PC-9 (cell line): ENCODE data around the gene HPCAL4.

Experiments
- CTCF ChIP-seq: fragments of 200-600 bp; sonication (generic); conservative IDR thresholded peaks from 2 replicates; pipeline ENCODE4 v1.6.1; 2017; ENCODE audit warnings: mixed run types, antibody characterized with exemption, mild to moderate bottlenecking, moderate library complexity
- EZH2 ChIP-seq: fragments of 200-600 bp; sonication (generic); IDR thresholded peaks from 2 replicates; pipeline ENCODE4 v1.8.0; 2017; ENCODE audit warnings: antibody characterized with exemption, low read depth

- TF ChIP-seq CTCF (no peak), EZH2 (no peak)
Measured at GRCh38 chr1:39666772-39667171, 24.5 kb downstream of the HPCAL4 start.
